ENCODE data around the gene KNCN. TPM values are rescaled to one million over a fixed set of nuclear protein-coding genes. Genes with fewer than 3 reads are reported as not detected.
A peak's percentile ranks its signal among the peaks of the same experiment; 100 is the strongest.

The KNCN gene
- total RNA-seq, 4 donors from 2014 or later, result not detected

DNA sequence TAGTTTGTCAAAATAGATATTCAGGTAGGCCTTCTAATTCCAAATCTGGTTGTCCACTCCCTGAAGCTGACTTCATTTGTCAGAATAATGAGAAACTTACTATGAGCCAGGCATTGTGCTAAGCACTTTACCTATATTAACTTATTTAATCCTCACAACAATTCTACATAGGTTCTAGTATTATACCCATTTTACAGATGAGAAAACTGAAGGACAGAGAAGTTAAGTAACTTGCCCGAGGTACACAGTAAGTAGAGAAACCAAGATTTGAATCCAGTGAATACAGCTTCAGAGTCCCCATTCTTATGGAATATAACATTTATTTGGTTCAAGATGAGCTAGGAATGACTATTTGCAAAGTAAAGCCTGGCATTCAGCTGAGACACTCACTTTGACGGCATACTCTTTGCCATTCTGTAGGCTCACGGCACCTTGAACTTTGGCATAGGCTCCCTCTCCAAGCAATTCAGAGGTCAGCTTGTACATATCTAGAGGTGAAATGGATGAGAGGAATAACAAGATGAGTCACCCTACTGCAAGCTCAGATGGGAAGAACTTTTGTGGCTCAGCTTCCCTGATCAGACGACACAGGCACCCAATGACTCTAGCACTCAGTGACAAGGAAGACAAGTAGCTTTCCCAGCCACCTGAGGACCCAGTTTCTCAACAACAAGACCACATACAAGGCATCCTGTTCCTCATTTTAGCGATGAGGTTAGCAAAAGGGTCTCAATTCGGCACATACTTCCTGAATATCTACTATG is 28.9 kb upstream of the KNCN start:
- in situ Hi-C loops (cut with MboI; ENCODE audit: low sequenced_read_pairs in 4 of 4) (no loop called here), intact Hi-C loops (cut with DNase I; ENCODE audit: low total_unique reads) (no loop called here)
- no peaks in the 10 kb centered on the region for H3K9me3 ChIP-seq
- H3K36me3 ChIP-seq, result peaks cover 2 to 83% of the 10 kb centered on the region in 2 donors
- no peak for DNase-seq
- ATAC-seq, result no peak
- H3K27me3 ChIP-seq, result no peaks in the 10 kb centered on the region
- TF ChIP-seq POLR2A (IDR thresholded peaks at IDR 0.05), result no peak
- H3K27ac ChIP-seq, result no peak overlapping the region
- H3K4me1 ChIP-seq, result peaks cover 0 to 4% of the 10 kb centered on the region in 2 donors
- no peak overlapping the region for H3K4me3 ChIP-seq

DNA sequence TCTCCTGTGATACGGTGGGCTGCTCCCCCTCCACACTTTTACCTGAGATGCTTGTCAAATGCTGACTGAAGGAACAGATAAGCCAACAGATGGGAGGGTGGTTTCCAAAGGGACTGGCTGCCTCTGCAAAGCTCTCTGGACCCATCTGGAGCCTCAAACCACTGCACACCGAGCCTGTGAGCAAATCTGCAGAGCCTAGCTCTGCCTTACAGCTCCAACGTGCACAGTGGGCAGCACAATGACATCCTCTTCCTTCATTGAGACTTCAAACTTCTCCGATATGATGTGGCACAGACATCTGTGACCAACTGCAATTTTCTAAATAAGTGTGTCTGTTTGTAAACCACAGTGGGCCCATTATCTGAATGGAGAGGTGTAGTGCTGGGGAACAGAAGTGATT is 26.2 kb upstream of the KNCN start:
- intact Hi-C loops (cut with DNase I; ENCODE audit: low total_unique reads), result no loop called here
- TF ChIP-seq, protein P1, sequence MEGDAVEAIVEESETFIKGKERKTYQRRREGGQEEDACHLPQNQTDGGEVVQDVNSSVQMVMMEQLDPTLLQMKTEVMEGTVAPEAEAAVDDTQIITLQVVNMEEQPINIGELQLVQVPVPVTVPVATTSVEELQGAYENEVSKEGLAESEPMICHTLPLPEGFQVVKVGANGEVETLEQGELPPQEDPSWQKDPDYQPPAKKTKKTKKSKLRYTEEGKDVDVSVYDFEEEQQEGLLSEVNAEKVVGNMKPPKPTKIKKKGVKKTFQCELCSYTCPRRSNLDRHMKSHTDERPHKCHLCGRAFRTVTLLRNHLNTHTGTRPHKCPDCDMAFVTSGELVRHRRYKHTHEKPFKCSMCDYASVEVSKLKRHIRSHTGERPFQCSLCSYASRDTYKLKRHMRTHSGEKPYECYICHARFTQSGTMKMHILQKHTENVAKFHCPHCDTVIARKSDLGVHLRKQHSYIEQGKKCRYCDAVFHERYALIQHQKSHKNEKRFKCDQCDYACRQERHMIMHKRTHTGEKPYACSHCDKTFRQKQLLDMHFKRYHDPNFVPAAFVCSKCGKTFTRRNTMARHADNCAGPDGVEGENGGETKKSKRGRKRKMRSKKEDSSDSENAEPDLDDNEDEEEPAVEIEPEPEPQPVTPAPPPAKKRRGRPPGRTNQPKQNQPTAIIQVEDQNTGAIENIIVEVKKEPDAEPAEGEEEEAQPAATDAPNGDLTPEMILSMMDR (IDR thresholded peaks at IDR 0.05 in 4 of 5, conservative IDR thresholded peaks at IDR 0.05 in 1 of 5), result no peak
- no peak for TF ChIP-seq POLR2A (IDR thresholded peaks at IDR 0.05)
- ATAC-seq, result no peak
- in situ Hi-C loops (cut with MboI; ENCODE audit: low sequenced_read_pairs in 4 of 4), result no loop called here
- Histone ChIP-seq H3K27me3 (no peaks in the 10 kb centered on the region), H3K4me3 (no peak overlapping the region), H3K36me3 (peaks cover 2 to 83% of the 10 kb centered on the region in 2 donors), H3K9me3 (no peaks in the 10 kb centered on the region), H3K4me1 (peaks cover 0 to 13% of the 10 kb centered on the region in 2 donors), H3K27ac (peak overlapping the region in 1 of 4 donors; percentile 75)
- no peak for DNase-seq

DNA sequence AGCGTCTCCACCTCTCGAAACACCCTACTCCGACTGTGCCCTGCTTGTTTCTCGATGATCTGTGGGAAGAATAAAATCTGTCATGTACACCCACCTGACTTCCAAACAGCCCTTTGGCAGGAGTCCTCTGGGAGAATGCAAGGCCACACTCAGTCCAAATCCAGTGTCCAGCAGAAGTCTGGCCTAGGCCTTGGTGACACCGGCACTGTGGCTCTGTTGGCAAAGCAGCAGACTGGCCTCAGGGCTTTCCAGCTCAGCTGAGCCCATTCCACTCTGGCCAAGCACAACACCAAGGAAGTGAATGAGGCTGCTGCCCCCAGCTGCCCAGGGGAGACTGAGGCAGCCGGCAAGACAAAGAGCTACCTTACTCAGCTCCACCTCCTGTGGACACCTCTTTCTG is 25.1 kb upstream of the KNCN start:
- no peaks in the 10 kb centered on the region for H3K27me3 ChIP-seq
- H3K4me1 ChIP-seq, result peaks cover 0 to 13% of the 10 kb centered on the region in 2 donors
- no peak for TF ChIP-seq POLR2A (IDR thresholded peaks at IDR 0.05)
- TF ChIP-seq, protein P1 (IDR thresholded peaks at IDR 0.05 in 4 of 5, conservative IDR thresholded peaks at IDR 0.05 in 1 of 5), result no peak
- H3K4me3 ChIP-seq, result no peak overlapping the region
- peak in 1 of 2 donors; percentile 28 for ATAC-seq
- DNase-seq, result no peak
- in situ Hi-C loops (cut with MboI; ENCODE audit: low sequenced_read_pairs in 4 of 4), result no loop called here
- H3K9me3 ChIP-seq, result no peaks in the 10 kb centered on the region
- peaks cover 2 to 77% of the 10 kb centered on the region in 2 donors for H3K36me3 ChIP-seq
- intact Hi-C loops (cut with DNase I; ENCODE audit: low total_unique reads), result no loop called here
- peak overlapping the region in 1 of 4 donors; percentile 75 for H3K27ac ChIP-seq

DNA sequence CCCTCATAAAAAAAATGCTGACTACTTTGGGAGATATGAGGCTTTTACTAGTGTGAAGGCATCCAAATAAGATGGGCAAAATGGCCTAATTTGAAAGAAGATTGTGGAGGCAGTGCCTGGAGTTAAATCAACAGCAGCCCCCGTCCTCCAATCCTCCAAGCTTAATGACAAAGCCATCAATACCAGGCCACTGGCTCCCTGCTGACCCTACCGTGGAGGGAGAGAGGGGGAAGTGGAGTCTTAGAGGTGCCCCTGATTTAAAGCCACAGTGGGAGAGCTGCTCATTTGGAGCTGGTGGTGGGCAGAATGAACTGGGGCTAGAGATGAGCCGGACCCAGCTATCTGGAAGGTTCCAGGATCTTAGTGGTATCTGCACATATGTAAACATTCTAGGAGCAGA is 24.3 kb upstream of the KNCN start:
- ATAC-seq (no peak), DNase-seq (no peak)
- Histone ChIP-seq H3K36me3 (peaks cover 2 to 79% of the 10 kb centered on the region in 2 donors), H3K4me1 (peaks cover 0 to 13% of the 10 kb centered on the region in 2 donors), H3K9me3 (no peaks in the 10 kb centered on the region), H3K27ac (peak overlapping the region in 1 of 4 donors; percentile 75), H3K27me3 (no peaks in the 10 kb centered on the region), H3K4me3 (no peak overlapping the region)
- in situ Hi-C loops (cut with MboI; ENCODE audit: low sequenced_read_pairs in 4 of 4) (no loop called here), intact Hi-C loops (cut with DNase I; ENCODE audit: low total_unique reads) (no loop called here)
- TF ChIP-seq POLR2A (IDR thresholded peaks at IDR 0.05), result no peak
- TF ChIP-seq, protein P1 (IDR thresholded peaks at IDR 0.05 in 4 of 5, conservative IDR thresholded peaks at IDR 0.05 in 1 of 5), result no peak

DNA sequence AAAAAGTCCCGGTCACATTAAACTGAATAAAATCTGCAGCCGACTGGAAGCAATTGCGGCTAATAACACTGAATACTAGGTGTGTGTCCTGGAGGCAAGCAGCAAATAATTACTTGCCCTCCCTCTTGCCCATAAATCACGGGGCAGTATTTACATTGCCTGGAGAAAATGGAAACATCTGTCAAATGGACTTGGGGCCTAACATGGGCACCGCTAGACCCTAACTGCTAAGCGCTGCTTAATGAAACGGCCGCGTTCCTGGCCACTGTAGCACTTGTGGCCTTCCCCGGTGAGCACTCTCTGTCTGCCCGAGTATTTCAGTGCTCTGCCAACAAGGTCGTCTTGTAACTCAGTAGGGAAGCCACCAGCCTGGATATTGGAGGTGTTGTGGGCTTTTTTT is 23.9 kb upstream of the KNCN start:
- peaks cover 0 to 13% of the 10 kb centered on the region in 2 donors for H3K4me1 ChIP-seq
- H3K36me3 ChIP-seq, result peaks cover 2 to 77% of the 10 kb centered on the region in 2 donors
- DNase-seq (no peak), ATAC-seq (no peak)
- intact Hi-C loops (cut with DNase I; ENCODE audit: low total_unique reads) (no loop called here), in situ Hi-C loops (cut with MboI; ENCODE audit: low sequenced_read_pairs in 4 of 4) (no loop called here)
- H3K9me3 ChIP-seq, result no peaks in the 10 kb centered on the region
- H3K27me3 ChIP-seq, result no peaks in the 10 kb centered on the region
- H3K4me3 ChIP-seq, result no peak overlapping the region
- H3K27ac ChIP-seq, result peak overlapping the region in 1 of 4 donors; percentile 75
- TF ChIP-seq, protein P1 (IDR thresholded peaks at IDR 0.05 in 4 of 5, conservative IDR thresholded peaks at IDR 0.05 in 1 of 5), result no peak
- no peak for TF ChIP-seq POLR2A (IDR thresholded peaks at IDR 0.05)

All from gastrocnemius medialis (tissue), 4 donors.